ENCODE results near the gene EPS15.

The EPS15 gene

GRCh38 chr1:51494138-51494830 is 24.8 kb downstream of the EPS15 start:
- ChIA-PET CTCF (no interaction called here), POLR2A (no interaction called here)
- Histone ChIP-seq H3K9me3 (ENCODE audit: control insufficient read depth, insufficient read depth, low read depth, low read length) (no peaks in the 10 kb centered on the region), H3K4me3 (ENCODE audit: low read depth, low read length) (no peak overlapping the region), H3K36me3 (ENCODE audit: control insufficient read depth in 2 of 2, insufficient read depth in 1 of 2, low read length in 2 of 2) (no peaks in the 10 kb centered on the region), H3K27ac (ENCODE audit: extremely low read depth, low read depth, low read length) (no peak overlapping the region), H3K4me1 (ENCODE audit: control insufficient read depth, insufficient read depth, low read length) (peaks cover 13% of the 10 kb centered on the region)
- TF ChIP-seq HOXA7 (CRISPR knock-in tag; IDR thresholded peaks at IDR 0.05; ENCODE audit: borderline replicate concordance): no peak
- no peak for TF ChIP-seq SCRT1 (tag by site-specific recombination; IDR thresholded peaks at IDR 0.05; ENCODE audit: borderline replicate concordance)
- no peak for TF ChIP-seq AEBP2 (tag by site-specific recombination; IDR thresholded peaks at IDR 0.05; ENCODE audit: borderline replicate concordance)

GRCh38 chr1:51491166-51491981 is 27.7 kb downstream of the EPS15 start:
- TF ChIP-seq KLF1 (tag by site-specific recombination; IDR thresholded peaks at IDR 0.05) (peak; percentile 27; the same call in 1 of the 2 replicates), OSR2 (tag by site-specific recombination; IDR thresholded peaks at IDR 0.05) (peak; percentile 51; the same call in 1 of the 2 replicates), ZNF174 (tag by site-specific recombination; IDR thresholded peaks at IDR 0.05) (no peak), BCL11A (tag by site-specific recombination; IDR thresholded peaks at IDR 0.05; ENCODE audit: low read depth) (no peak), PRDM1 (tag by site-specific recombination; IDR thresholded peaks at IDR 0.05) (peak; percentile 72), ZNF140 (tag by site-specific recombination; IDR thresholded peaks at IDR 0.05) (no peak), ZNF335 (tag by site-specific recombination; conservative IDR thresholded peaks at IDR 0.05) (peak; percentile 52), ZNF324 (tag by site-specific recombination; IDR thresholded peaks at IDR 0.05) (no peak), YY1 (tag by site-specific recombination; IDR thresholded peaks at IDR 0.05) (no peak), PRDM10 (tag by site-specific recombination; IDR thresholded peaks at IDR 0.05) (peak; percentile 80), GLI2 (tag by site-specific recombination; IDR thresholded peaks at IDR 0.05; ENCODE audit: borderline replicate concordance, low read depth) (no peak), ZNF610 (tag by site-specific recombination; IDR thresholded peaks at IDR 0.05; ENCODE audit: borderline replicate concordance) (no peak), PRDM6 (tag by site-specific recombination; IDR thresholded peaks at IDR 0.05) (peak; percentile 47), ZNF362 (tag by site-specific recombination; IDR thresholded peaks at IDR 0.05) (peak; percentile 65; the same call in 1 of the 2 replicates)
- CTCF ChIA-PET: interaction anchor here (0.7 to 1.0 kb wide), 2 partner anchors 13 to 156 kb away, joined by 3 read pairs; no protein-coding TSS in a partner anchor
- Histone ChIP-seq H3K9me3 (ENCODE audit: control insufficient read depth, insufficient read depth, low read depth, low read length) (no peaks in the 10 kb centered on the region), H3K36me3 (ENCODE audit: control insufficient read depth in 2 of 2, insufficient read depth in 1 of 2, low read length in 2 of 2) (no peaks in the 10 kb centered on the region), H3K4me1 (ENCODE audit: control insufficient read depth, insufficient read depth, low read length) (peaks cover 13% of the 10 kb centered on the region), H3K4me3 (ENCODE audit: low read depth, low read length) (no peak overlapping the region), H3K27ac (ENCODE audit: extremely low read depth, low read depth, low read length) (no peak overlapping the region)
- POLR2A ChIA-PET: interaction anchor here (0.6 kb wide), 1 partner anchor 1961 kb away, joined by 3 read pairs; no protein-coding TSS in a partner anchor
